Hepatocyte (in vitro differentiated cells): Measurements from ENCODE around the gene CYP27B1.

ENCODE experiments used
- CTCF ChIP-seq: fragments of 200-600 bp; sonication (generic); IDR thresholded peaks from 2 replicates; pipeline ENCODE4 v1.5.1; 2016; ENCODE audit warnings: antibody characterized with exemption, mild to moderate bottlenecking; ENCODE audit not compliant: poor library complexity
- EZH2 ChIP-seq: fragments of 200-600 bp; sonication (generic); IDR thresholded peaks from 2 replicates; pipeline ENCODE4 v1.6.1; 2016; ENCODE audit warnings: antibody characterized with exemption, mild to moderate bottlenecking, borderline replicate concordance
- EZH2phosphoT487 ChIP-seq: fragments of 200-600 bp; sonication (generic); IDR thresholded peaks from one replicate; pipeline ENCODE4 v1.6.1; 2018; ENCODE audit warnings: antibody characterized with exemption, mild to moderate bottlenecking, low read depth, moderate library complexity; ENCODE audit not compliant: unreplicated experiment, severe bottlenecking

GRCh38 chr12:57718641-57719528, 48.0 kb downstream of the CYP27B1 start:
- TF ChIP-seq CTCF (no peak), EZH2 (no peak), EZH2phosphoT487 (no peak)
